Measurements from ENCODE around the gene PLS1. TPM values are rescaled to one million over a fixed set of nuclear protein-coding genes. Genes with fewer than 3 reads are reported as not detected.
A peak's percentile ranks its signal among the peaks of the same experiment; 100 is the strongest.

PLS1 gene
- total RNA-seq, 1 experiment from 2014 or later = 38.8 TPM

GRCh38 chr3:142680710-142681109 is 84.5 kb downstream of the PLS1 start:
- no peaks in the 10 kb centered on the region for H3K9me2 ChIP-seq (ENCODE audit: insufficient read depth)
- POLR2A ChIA-PET = no interaction called here
- no peaks in the 10 kb centered on the region for H3K4me1 ChIP-seq (ENCODE audit: control insufficient read depth in 1 of 2, insufficient read depth in 2 of 2, low read length in 2 of 2)
- intact Hi-C loops (cut with micrococcal nuclease) = loop anchor here (1.0 kb wide), 1 partner anchor 93 kb away; no protein-coding TSS in a partner anchor
- H3K36me3 ChIP-seq (ENCODE audit: control insufficient read depth in 1 of 2, insufficient read depth in 2 of 2, low read length in 2 of 2) = no peaks in the 10 kb centered on the region
- no peak overlapping the region for H3K9ac ChIP-seq (ENCODE audit: low read length)
- H3K27ac ChIP-seq (ENCODE audit: low read depth, low read length) = no peak overlapping the region
- TF ChIP-seq EZH2phosphoT487 (IDR thresholded peaks at IDR 0.05; ENCODE audit: borderline replicate concordance) = no peak
- no peak for TF ChIP-seq ZFX (IDR thresholded peaks at IDR 0.05)
- no peak for TF ChIP-seq SIN3A (IDR thresholded peaks at IDR 0.05; ENCODE audit: low read depth)
- TF ChIP-seq SRF (IDR thresholded peaks at IDR 0.05; ENCODE audit: low read depth) = no peak
- TF ChIP-seq CTCF (IDR thresholded peaks at IDR 0.05 in 2 of 3, conservative IDR thresholded peaks at IDR 0.05 in 1 of 3; ENCODE audit: borderline replicate concordance in 1 of 3, insufficient read depth in 1 of 3, low read depth in 2 of 3, low read length in 2 of 3) = peak in 1 of 3 experiments; percentile 17; a peak in 1 of 6 replicates
- no peak for TF ChIP-seq FOSL1 (IDR thresholded peaks at IDR 0.05; ENCODE audit: low read depth)
- TF ChIP-seq EZH2 (IDR thresholded peaks at IDR 0.05) = no peak
- no peak for TF ChIP-seq EGR1 (IDR thresholded peaks at IDR 0.05; ENCODE audit: low read depth)
- no peak for TF ChIP-seq JUND (IDR thresholded peaks at IDR 0.05)
- no peak for TF ChIP-seq ATF3 (IDR thresholded peaks at IDR 0.05)
- TF ChIP-seq RAD21 (IDR thresholded peaks at IDR 0.05; ENCODE audit: low read depth) = peak; percentile 49
- no peak for TF ChIP-seq REST (IDR thresholded peaks at IDR 0.05; ENCODE audit: low read depth)
- DNase-seq (ENCODE audit: low read depth, low spot score) (no peak), ATAC-seq (no peak)
- RAD21 ChIA-PET (ENCODE audit: low non-redundant PET in 1 of 2, low total read pairs in 2 of 2, uncharacterized antibody in 2 of 2, unreplicated experiment in 2 of 2) = interaction anchor here (0.6 to 1.1 kb wide), 3 partner anchors 16 to 94 kb away, joined by 3 to 8 read pairs (median 7); no protein-coding TSS in a partner anchor
- no peak overlapping the region for H3K4me2 ChIP-seq (ENCODE audit: low read length)
- H2AFZ ChIP-seq (ENCODE audit: low read depth, low read length, poor library complexity, severe bottlenecking) = no peak overlapping the region
- CTCF ChIA-PET = interaction anchor here (1.1 to 1.2 kb wide), 3 partner anchors 92 to 148 kb away, joined by 3 to 15 read pairs (median 4); no protein-coding TSS in a partner anchor
- H3K4me3 ChIP-seq (replicated peaks in 1 of 2; ENCODE audit: low read depth in 1 of 2, low read length in 2 of 2) = no peak overlapping the region
- H3K79me2 ChIP-seq (ENCODE audit: insufficient read depth, low read length) = no peaks in the 10 kb centered on the region
- H4K20me1 ChIP-seq (ENCODE audit: insufficient read depth) = no peaks in the 10 kb centered on the region; the same call in 1 of the 2 replicates
- no peaks in the 10 kb centered on the region for H3K27me3 ChIP-seq (ENCODE audit: insufficient read depth, low read length)
- no TSS peak for BruUV-seq (replicated peaks)
- no peaks in the 10 kb centered on the region for H3K9me3 ChIP-seq (ENCODE audit: control insufficient read depth in 1 of 2, insufficient read depth in 1 of 2, low read depth in 1 of 2, low read length in 2 of 2)

Data from HCT116 (cell line).